GM23338 (cell line): ENCODE data around the gene RAPGEF5. TPM values are rescaled to one million over a fixed set of nuclear protein-coding genes. Genes with fewer than 3 reads are reported as not detected.

Source experiments
- ATAC-seq: fragments of 200-7000 bp; cut with Tn5 transposase; 3 replicates; pipeline ENCODE4 v1.9.1; 2020
- DNase-seq: peaks from one replicate; pipeline ENCODE4 v3.0.0-alpha.2; 2015; ENCODE audit warnings: low spot score
- H2AFZ ChIP-seq: fragments of 200-600 bp; sonication (generic); 2 replicates; pipeline ENCODE4 v1.8.0; 2016; ENCODE audit warnings: antibody characterized with exemption, mild to moderate bottlenecking, moderate library complexity
- H3F3A ChIP-seq: fragments of 200-600 bp; sonication (generic); replicated peaks from 2 replicates; pipeline ENCODE4 v1.8.0; 2017; ENCODE audit warnings: antibody characterized with exemption, mixed run types, low read depth
- H3K27ac ChIP-seq: fragments of 200-600 bp; sonication (generic); 2 replicates; pipeline ENCODE4 v1.6.1; 2016; ENCODE audit warnings: low read depth
- H3K27me3 ChIP-seq: fragments of 200-600 bp; sonication (generic); 2 replicates; pipeline ENCODE4 v1.8.0; 2016; ENCODE audit warnings: mild to moderate bottlenecking, mixed run types, moderate library complexity; ENCODE audit not compliant: insufficient read depth
- H3K36me3 ChIP-seq: fragments of 200-600 bp; sonication (generic); 2 replicates; pipeline ENCODE4 v1.8.0; 2016; ENCODE audit warnings: mild to moderate bottlenecking; ENCODE audit not compliant: insufficient read depth
- H3K4me1 ChIP-seq: fragments of 200-600 bp; sonication (generic); 2 replicates; pipeline ENCODE4 v1.8.0; 2016; ENCODE audit warnings: mild to moderate bottlenecking, moderate library complexity; ENCODE audit not compliant: insufficient read depth
- H3K4me2 ChIP-seq: fragments of 200-600 bp; sonication (generic); 2 replicates; pipeline ENCODE4 v1.7.1; 2017; ENCODE audit warnings: mixed run types
- H3K4me3 ChIP-seq: fragments of 200-600 bp; sonication (generic); 2 replicates; pipeline ENCODE4 v1.6.1; 2016; ENCODE audit warnings: mixed run types
- H3K79me2 ChIP-seq: fragments of 200-600 bp; sonication (generic); replicated peaks from 2 replicates; pipeline ENCODE4 v1.8.0; 2017; ENCODE audit warnings: mild to moderate bottlenecking; ENCODE audit not compliant: insufficient read depth
- H3K9me2 ChIP-seq: fragments of 200-600 bp; sonication (generic); 2 replicates; pipeline ENCODE4 v1.8.0; 2017; ENCODE audit not compliant: insufficient read depth
- H4K20me1 ChIP-seq: fragments of 200-600 bp; sonication (generic); replicated peaks from 2 replicates; pipeline ENCODE4 v1.8.0; 2017; ENCODE audit warnings: mild to moderate bottlenecking; ENCODE audit not compliant: insufficient read depth
- H3K27ac Mint-ChIP-seq: 2 replicates; pipeline ENCODE4 v1.8.0; 2020; ENCODE audit warnings: inconsistent platforms, mild to moderate bottlenecking, moderate library complexity, mixed read lengths
- H3K27me3 Mint-ChIP-seq: 3 replicates; pipeline ENCODE4 v1.8.0; 2022; ENCODE audit warnings: low read depth, mild to moderate bottlenecking, moderate library complexity, mixed read lengths, inconsistent platforms; ENCODE audit not compliant: insufficient read depth, poor library complexity
- H3K36me3 Mint-ChIP-seq: 3 replicates; pipeline ENCODE4 v1.8.0; 2021; ENCODE audit warnings: low read depth, mild to moderate bottlenecking, inconsistent platforms, moderate library complexity, mixed read lengths
- H3K4me1 Mint-ChIP-seq: 3 replicates; pipeline ENCODE4 v1.8.0; 2020; ENCODE audit warnings: mild to moderate bottlenecking, inconsistent platforms, mixed read lengths
- H3K4me3 Mint-ChIP-seq: 3 replicates; pipeline ENCODE4 v1.8.0; 2021; ENCODE audit warnings: moderate library complexity, mild to moderate bottlenecking, inconsistent platforms, mixed read lengths
- H3K9me3 Mint-ChIP-seq: 3 replicates; pipeline ENCODE4 v1.8.0; 2020; ENCODE audit warnings: moderate library complexity, mild to moderate bottlenecking, inconsistent platforms, mixed read lengths
- CREB1 ChIP-seq: fragments of 250-450 bp; sonication (Bioruptor Pico); IDR thresholded peaks from 2 replicates; pipeline ENCODE4 v1.5.0; 2020; ENCODE audit warnings: low read depth, mild to moderate bottlenecking, moderate library complexity
- CTCF ChIP-seq, 2 experiments: fragments of 200-600 bp in 1 of 2; sonication (generic) in 1 of 2; conservative IDR thresholded peaks; 2 replicates each; pipeline versions ENCODE4 v1.5.1 to v1.6.1; 2016 to 2017; ENCODE audit warnings: antibody characterized with exemption in 2 of 2, low read depth in 2 of 2, mild to moderate bottlenecking in 2 of 2, moderate library complexity in 1 of 2
- EZH2 ChIP-seq: fragments of 200-600 bp; sonication (generic); IDR thresholded peaks from one replicate; pipeline ENCODE4 v1.8.0; 2017; ENCODE audit warnings: antibody characterized with exemption, mild to moderate bottlenecking, low read depth; ENCODE audit not compliant: unreplicated experiment
- EZH2phosphoT487 ChIP-seq: fragments of 200-600 bp; sonication (generic); IDR thresholded peaks from one replicate; pipeline ENCODE4 v1.8.1; 2018; ENCODE audit warnings: antibody characterized with exemption; ENCODE audit not compliant: unreplicated experiment
- NANOG ChIP-seq: IDR thresholded peaks from 2 replicates; pipeline ENCODE4 v1.6.1; 2016; ENCODE audit warnings: antibody characterized with exemption, borderline replicate concordance
- REST ChIP-seq: IDR thresholded peaks from one replicate; pipeline ENCODE4 v1.6.1; 2018; ENCODE audit warnings: antibody characterized with exemption; ENCODE audit not compliant: unreplicated experiment
- STAT1 ChIP-seq: IDR thresholded peaks from one replicate; pipeline ENCODE4 v1.6.1; 2016; ENCODE audit warnings: antibody characterized with exemption; ENCODE audit not compliant: unreplicated experiment
- ZNF462 ChIP-seq: fragments of 250-450 bp; sonication (Bioruptor Pico); IDR thresholded peaks from 2 replicates; pipeline ENCODE4 v1.5.0; 2020; ENCODE audit warnings: mild to moderate bottlenecking, moderate library complexity
- polyA plus RNA-seq: library from polyadenylated mRNA; unstranded; fragments of >200 nt; fragmentation: Nextera tagmentation; extraction: Ambion mirVana; gene quantifications from 2 replicates; pipeline ENCODE4 v1.2.1, GENCODE V29; 2016
- total RNA-seq: library from RNA; depleted of rRNA; stranded (reverse); fragments of >200 nt; shearing (Covaris generic); gene quantifications from 2 replicates; pipeline ENCODE4 v1.2.3, GENCODE V29; 2014

Gene RAPGEF5
- total and polyA plus RNA-seq, 2 experiments from 2014 or later = 6.3 to 13.1 TPM

GRCh38 chr7:22111661-22112060, 245.3 kb downstream of the RAPGEF5 start:
- Histone ChIP-seq H2AFZ (no peak overlapping the region), H3K79me2 (no peaks in the 10 kb centered on the region), H3K36me3 (no peaks in the 10 kb centered on the region), H3K27me3 (no peaks in the 10 kb centered on the region), H3K27ac (no peak overlapping the region), H3F3A (no peaks in the 10 kb centered on the region), H3K4me3 (no peak overlapping the region), H3K9me2 (no peaks in the 10 kb centered on the region), H3K4me2 (no peak overlapping the region), H3K4me1 (no peaks in the 10 kb centered on the region), H4K20me1 (no peaks in the 10 kb centered on the region)
- no peak overlapping the region for H3K27ac Mint-ChIP-seq
- DNase-seq (no peak), ATAC-seq (no peak)
- peaks cover 18% of the 10 kb centered on the region for H3K27me3 Mint-ChIP-seq
- H3K9me3 Mint-ChIP-seq = peaks cover 12% of the 10 kb centered on the region; the same call in 2 of the 3 replicates
- TF ChIP-seq NANOG (no peak), CREB1 (CRISPR knock-in tag) (no peak), CTCF (conservative IDR thresholded peaks at IDR 0.05; ENCODE audit: low read depth in 2 of 2) (no peak), ZNF462 (CRISPR knock-in tag) (no peak), STAT1 (no peak), EZH2phosphoT487 (no peak), REST (no peak), EZH2 (no peak)
- H3K4me3 Mint-ChIP-seq = no peak overlapping the region
- peaks cover 8% of the 10 kb centered on the region for H3K4me1 Mint-ChIP-seq
- peaks cover 7% of the 10 kb centered on the region for H3K36me3 Mint-ChIP-seq
